CD14-positive monocyte (primary cell): ENCODE data around the gene ZDHHC7. TPM values are rescaled to one million over a fixed set of nuclear protein-coding genes. Genes with fewer than 3 reads are reported as not detected.

Experiments
- DNase-seq, 3 donors: peaks; one replicate each; pipeline ENCODE4 v3.0.0-alpha.2; 2011 to 2022
- H2AFZ ChIP-seq: 2 replicates; pipeline ENCODE4 v1.6.0; 2012; ENCODE audit warnings: mild to moderate bottlenecking, low read depth, low read length, inconsistent platforms; ENCODE audit not compliant: insufficient read depth, poor library complexity, severe bottlenecking
- H3K27ac ChIP-seq, 2 donors: 1 replicate in 1 of 2; 2 replicates in 1 of 2; pipeline ENCODE4 v1.5.1; 2012 to 2013; ENCODE audit warnings: low read length in 2 of 2, control low read depth in 1 of 2, inconsistent platforms in 1 of 2, low read depth in 1 of 2, mild to moderate bottlenecking in 1 of 2
- H3K27me3 ChIP-seq, 2 donors: one replicate each; pipeline versions ENCODE4 v1.6.0 to v1.6.1; 2011 to 2013; ENCODE audit warnings: low read length in 2 of 2; ENCODE audit not compliant: control insufficient read depth in 2 of 2, insufficient read depth in 2 of 2
- H3K36me3 ChIP-seq, 2 donors: replicated peaks in 1 of 2; 1 replicate in 1 of 2; 2 replicates in 1 of 2; pipeline versions ENCODE4 v1.5.1 to v1.6.1; 2012 to 2013; ENCODE audit warnings: low read length in 2 of 2, control low read depth in 1 of 2, inconsistent platforms in 1 of 2, mild to moderate bottlenecking in 1 of 2; ENCODE audit not compliant: insufficient read depth in 2 of 2, control insufficient read depth in 1 of 2
- H3K4me1 ChIP-seq, 2 donors: 1 replicate in 1 of 2; 2 replicates in 1 of 2; pipeline versions ENCODE4 v1.5.1 to v1.6.1; 2012 to 2013; ENCODE audit warnings: low read length in 2 of 2, control low read depth in 1 of 2, inconsistent platforms in 1 of 2, mild to moderate bottlenecking in 1 of 2, moderate library complexity in 1 of 2; ENCODE audit not compliant: insufficient read depth in 2 of 2, control insufficient read depth in 1 of 2
- H3K4me2 ChIP-seq: replicated peaks from 2 replicates; pipeline ENCODE3; 2012; ENCODE audit warnings: low read length, moderate library complexity, mild to moderate bottlenecking; ENCODE audit not compliant: poor library complexity, severe bottlenecking; ENCODE audit errors: extremely low read depth
- H3K4me3 ChIP-seq, 3 experiments: fragments of 200-600 bp in 1 of 3; sonication (generic) in 1 of 3; replicated peaks in 1 of 3; 1 replicate in 2 of 3; 2 replicates in 1 of 3; pipeline ENCODE4 v1.5.1; 2011 to 2013; ENCODE audit warnings: low read length in 3 of 3, mild to moderate bottlenecking in 3 of 3, control low read depth in 2 of 3, low read depth in 2 of 3, inconsistent platforms in 1 of 3, moderate library complexity in 1 of 3
- H3K79me2 ChIP-seq: 2 replicates; pipeline ENCODE4 v1.6.0; 2012; ENCODE audit warnings: mild to moderate bottlenecking, control low read depth, inconsistent platforms, low read length, moderate library complexity; ENCODE audit not compliant: insufficient read depth
- H3K9ac ChIP-seq: 2 replicates; pipeline ENCODE4 v1.6.0; 2017; ENCODE audit warnings: low read length, mild to moderate bottlenecking; ENCODE audit not compliant: insufficient read depth, poor library complexity, severe bottlenecking
- H3K9me3 ChIP-seq, 2 donors: replicated peaks in 1 of 2; 1 replicate in 1 of 2; 2 replicates in 1 of 2; pipeline versions ENCODE4 v1.5.1 to v1.6.1; 2012 to 2013; ENCODE audit warnings: low read length in 2 of 2, control low read depth in 1 of 2; ENCODE audit not compliant: control insufficient read depth in 1 of 2, insufficient read depth in 1 of 2
- H4K20me1 ChIP-seq: 2 replicates; pipeline ENCODE4 v1.6.0; 2012; ENCODE audit warnings: mild to moderate bottlenecking, low read length, control low read depth, moderate library complexity; ENCODE audit not compliant: insufficient read depth
- H3K27ac Mint-ChIP-seq, 7 donors: one replicate each; pipeline ENCODE4 v1.8.0; 2020; ENCODE audit warnings: mild to moderate bottlenecking in 7 of 7, mixed read lengths in 7 of 7, moderate library complexity in 6 of 7, inconsistent platforms in 2 of 7
- H3K27me3 Mint-ChIP-seq, 3 donors: one replicate each; pipeline ENCODE4 v1.8.0; 2021 to 2022; ENCODE audit warnings: low read depth in 3 of 3, mild to moderate bottlenecking in 3 of 3, mixed read lengths in 3 of 3, moderate library complexity in 3 of 3, inconsistent platforms in 1 of 3
- H3K36me3 Mint-ChIP-seq, 2 donors: one replicate each; pipeline ENCODE4 v1.8.0; 2020; ENCODE audit warnings: mixed read lengths in 2 of 2, inconsistent platforms in 1 of 2, mild to moderate bottlenecking in 1 of 2
- H3K4me1 Mint-ChIP-seq: one replicate; pipeline ENCODE4 v1.8.0; 2020; ENCODE audit warnings: mild to moderate bottlenecking, mixed read lengths
- H3K4me3 Mint-ChIP-seq, 2 donors: one replicate each; pipeline ENCODE4 v1.8.0; 2020; ENCODE audit warnings: mild to moderate bottlenecking in 2 of 2, mixed read lengths in 2 of 2, moderate library complexity in 1 of 2
- H3K9me3 Mint-ChIP-seq, 7 donors: one replicate each; pipeline ENCODE4 v1.8.0; 2020 to 2022; ENCODE audit warnings: mixed read lengths in 7 of 7, mild to moderate bottlenecking in 6 of 7, moderate library complexity in 6 of 7, inconsistent platforms in 2 of 7
- CTCF ChIP-seq: fragments of 200-600 bp; IDR thresholded peaks from one replicate; pipeline ENCODE4 v1.8.0; 2022; ENCODE audit warnings: antibody characterized with exemption, mild to moderate bottlenecking
- WGBS: methylation state at CpG from one replicate; pipeline ENCODE4 v1.1.5; 2013; ENCODE audit warnings: missing lambda C conversion rate; ENCODE audit not compliant: insufficient coverage; 5-methylcytosine and 5-hydroxymethylcytosine counted together
- intact Hi-C, 2 donors: fragments of 100-400 bp; cut with micrococcal nuclease; formaldehyde crosslinking; loops; one replicate each; pipeline versions ENCODE4 v1.15.0 to v1.15.1; 2023
- polyA plus RNA-seq, 3 donors: library from polyadenylated mRNA; depleted of rRNA in 1 of 3; unstranded in 2 of 3; stranded (reverse) in 1 of 3; fragments of 300-500 nt in 2 of 3; fragments of >200 nt in 1 of 3; fragmentation: Illumina TruSeq in 2 of 3; gene quantifications; 1 replicate in 2 of 3; 2 replicates in 1 of 3; pipeline ENCODE4 v1.2.3, GENCODE V29; 2012 to 2021

Gene ZDHHC7
- polyA plus RNA-seq, 3 donors: 99.7 to 189 (median 129) TPM

GRCh38 chr16:85056211-85056748 lies 44.9 kb upstream of the ZDHHC7 start:
- H3K36me3 Mint-ChIP-seq: peaks cover 50 to 70% of the 10 kb centered on the region in 2 donors
- H3K79me2 ChIP-seq: peaks cover 85% of the 10 kb centered on the region
- H3K4me3 Mint-ChIP-seq: peak overlapping the region; percentile 75 to 85
- H3K27ac Mint-ChIP-seq: peak overlapping the region; percentile 97 to 100 (median 98)
- peak; percentile 25 to 61 (median 57) for DNase-seq
- H3K9me3 Mint-ChIP-seq: no peaks in the 10 kb centered on the region
- H3K4me1 Mint-ChIP-seq: peaks cover 75% of the 10 kb centered on the region
- peak; percentile 63 for TF ChIP-seq CTCF
- 25% methylated on average over 6 of the region's 16 CpGs for WGBS
- H3K36me3 ChIP-seq: peaks cover 35 to 47% of the 10 kb centered on the region in 2 donors
- peak overlapping the region; percentile 62 for H3K9ac ChIP-seq
- H3K27me3 ChIP-seq: no peaks in the 10 kb centered on the region
- H3K4me2 ChIP-seq: peak overlapping the region; percentile 72
- H2AFZ ChIP-seq: peak overlapping the region; percentile 29
- peak overlapping the region; percentile 88 to 91 for H3K27ac ChIP-seq
- H3K9me3 ChIP-seq: no peaks in the 10 kb centered on the region
- peaks cover 64 to 83% of the 10 kb centered on the region in 2 donors for H3K4me1 ChIP-seq
- H3K27me3 Mint-ChIP-seq: peaks cover 0 to 5% (median 2%) of the 10 kb centered on the region in 3 donors
- H4K20me1 ChIP-seq: peaks cover 48% of the 10 kb centered on the region
- peak overlapping the region in 2 of 3 experiments; percentile 15 to 61 for H3K4me3 ChIP-seq
- intact Hi-C loops: no loop called here

- Histone ChIP-seq H3K36me3 (peaks cover 35 to 47% of the 10 kb centered on the region in 2 donors), H3K9ac (peak overlapping the region; percentile 62), H3K27ac (peak overlapping the region; percentile 88 to 91), H3K79me2 (peaks cover 90% of the 10 kb centered on the region), H4K20me1 (peaks cover 54% of the 10 kb centered on the region), H2AFZ (peak overlapping the region; percentile 29), H3K4me3 (peak overlapping the region in 2 of 3 experiments; percentile 15 to 61), H3K9me3 (no peaks in the 10 kb centered on the region), H3K4me2 (peak overlapping the region; percentile 72), H3K4me1 (peaks cover 62 to 83% of the 10 kb centered on the region in 2 donors), H3K27me3 (no peaks in the 10 kb centered on the region)
- intact Hi-C loops: loop anchor here in 1 of 2 donors (2.0 kb wide), 1 partner anchor 27 kb away; no protein-coding TSS in a partner anchor
- H3K4me1 Mint-ChIP-seq: peaks cover 75% of the 10 kb centered on the region
- no peaks in the 10 kb centered on the region for H3K9me3 Mint-ChIP-seq
- peak; percentile 94 to 96 (median 96) for DNase-seq
- peak overlapping the region; percentile 97 to 100 (median 98) for H3K27ac Mint-ChIP-seq
- H3K4me3 Mint-ChIP-seq: peak overlapping the region; percentile 75 to 85
- 2% methylated on average over 11 of the region's 14 CpGs for WGBS
- peaks cover 52 to 71% of the 10 kb centered on the region in 2 donors for H3K36me3 Mint-ChIP-seq
- TF ChIP-seq CTCF: no peak
- peaks cover 0 to 5% (median 2%) of the 10 kb centered on the region in 3 donors for H3K27me3 Mint-ChIP-seq
Observed at GRCh38 chr16:85055493-85056210, 44.3 kb upstream of the ZDHHC7 start.
